Lower leg skin (tissue), 3 donors: ENCODE data around the gene SUPT5H.

ENCODE experiments used
- CTCF ChIP-seq, 3 donors: fragments of 450-650 bp; IDR thresholded peaks; one replicate each; pipeline ENCODE4 v1.5.1; 2016; ENCODE audit warnings: antibody characterized with exemption in 3 of 3, mild to moderate bottlenecking in 3 of 3, moderate library complexity in 2 of 3
- POLR2A ChIP-seq, 2 donors: fragments of 450-650 bp; IDR thresholded peaks; one replicate each; pipeline ENCODE4 v1.6.1; 2016 to 2017; ENCODE audit warnings: antibody characterized with exemption in 2 of 2, mild to moderate bottlenecking in 1 of 2, moderate library complexity in 1 of 2

GRCh38 chr19:39475748-39476147, 30.4 kb downstream of the SUPT5H start:
- TF ChIP-seq CTCF (IDR thresholded peaks at IDR 0.05) = no peak
- TF ChIP-seq POLR2A (IDR thresholded peaks at IDR 0.05) = no peak
